DOHH2 (cell line): Measurements from ENCODE around the gene GPHN.

Experiments used
- CTCF ChIP-seq: fragments of 200-600 bp; sonication (generic); IDR thresholded peaks from one replicate; pipeline ENCODE4 v1.5.1; 2014; ENCODE audit warnings: antibody characterized with exemption, mild to moderate bottlenecking, low read depth, low read length; ENCODE audit not compliant: poor library complexity, severe bottlenecking
- EZH2phosphoT487 ChIP-seq: fragments of 200-600 bp; sonication (generic); IDR thresholded peaks from 2 replicates; pipeline ENCODE4 v1.6.1; 2017; ENCODE audit warnings: borderline replicate concordance, mild to moderate bottlenecking, antibody characterized with exemption, low read length, moderate library complexity, mixed read lengths

DNA sequence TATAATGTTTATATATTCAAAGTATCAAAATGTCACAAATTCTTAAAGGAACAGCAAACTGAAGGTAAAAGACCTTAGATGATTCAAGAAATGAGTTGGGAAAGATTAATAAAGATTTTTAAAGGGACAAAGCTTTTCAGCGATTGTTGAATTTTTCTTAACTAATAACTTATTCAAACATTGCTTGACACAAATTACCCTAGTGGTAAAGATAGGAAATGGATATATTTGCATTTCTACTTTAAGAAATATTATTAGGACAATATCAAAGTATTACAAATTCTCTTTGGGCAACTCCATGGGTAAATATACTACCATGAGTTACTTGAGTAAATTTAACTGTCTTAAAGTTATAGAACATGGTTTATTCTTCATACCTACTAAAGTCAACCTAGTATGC lies 415.3 kb downstream of the GPHN start:
- TF ChIP-seq CTCF (no peak), EZH2phosphoT487 (no peak)
